ENCODE measurements around the gene ACE.

The ACE gene

DNA sequence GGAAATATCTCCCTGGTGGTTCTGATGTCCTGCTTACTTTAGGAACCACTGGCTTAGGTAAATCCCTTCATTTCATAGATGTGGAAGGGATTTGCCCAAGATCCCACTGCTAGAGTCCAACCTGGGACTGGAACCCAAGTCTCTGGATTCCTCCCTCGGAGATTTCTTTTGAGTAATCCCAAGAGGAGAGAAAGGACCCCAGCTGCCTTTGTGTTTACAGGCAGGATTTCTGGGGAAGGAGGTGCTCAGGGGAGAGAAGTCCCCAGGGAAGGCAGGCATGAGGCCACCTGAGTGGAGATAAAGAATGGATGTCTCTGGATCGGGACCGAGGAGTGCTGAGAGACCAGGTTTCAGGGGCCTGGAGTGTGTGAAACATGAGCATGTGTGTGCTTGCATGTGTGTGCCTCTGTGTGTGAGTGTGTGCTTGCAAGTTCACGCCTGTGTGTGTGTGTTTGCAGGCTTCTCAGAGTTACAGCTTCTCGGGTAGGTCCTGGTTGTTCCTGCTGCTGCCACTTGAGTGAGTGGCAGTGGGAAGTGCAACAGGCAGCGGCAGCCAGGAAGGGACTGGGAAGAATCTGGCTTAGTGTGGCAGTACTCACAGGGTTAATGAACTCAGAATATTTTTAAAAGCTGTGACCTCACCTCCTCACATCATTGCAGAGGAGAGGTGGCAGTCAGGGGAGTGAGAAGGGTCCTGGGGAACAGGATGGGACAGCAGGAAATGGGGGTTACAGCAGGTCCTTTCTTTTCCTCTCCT lies 48.5 kb downstream of the ACE start:
- no peak overlapping the region for H3K4me3 ChIP-seq (ENCODE audit: low read depth, low read length)
- TF ChIP-seq, protein P1, sequence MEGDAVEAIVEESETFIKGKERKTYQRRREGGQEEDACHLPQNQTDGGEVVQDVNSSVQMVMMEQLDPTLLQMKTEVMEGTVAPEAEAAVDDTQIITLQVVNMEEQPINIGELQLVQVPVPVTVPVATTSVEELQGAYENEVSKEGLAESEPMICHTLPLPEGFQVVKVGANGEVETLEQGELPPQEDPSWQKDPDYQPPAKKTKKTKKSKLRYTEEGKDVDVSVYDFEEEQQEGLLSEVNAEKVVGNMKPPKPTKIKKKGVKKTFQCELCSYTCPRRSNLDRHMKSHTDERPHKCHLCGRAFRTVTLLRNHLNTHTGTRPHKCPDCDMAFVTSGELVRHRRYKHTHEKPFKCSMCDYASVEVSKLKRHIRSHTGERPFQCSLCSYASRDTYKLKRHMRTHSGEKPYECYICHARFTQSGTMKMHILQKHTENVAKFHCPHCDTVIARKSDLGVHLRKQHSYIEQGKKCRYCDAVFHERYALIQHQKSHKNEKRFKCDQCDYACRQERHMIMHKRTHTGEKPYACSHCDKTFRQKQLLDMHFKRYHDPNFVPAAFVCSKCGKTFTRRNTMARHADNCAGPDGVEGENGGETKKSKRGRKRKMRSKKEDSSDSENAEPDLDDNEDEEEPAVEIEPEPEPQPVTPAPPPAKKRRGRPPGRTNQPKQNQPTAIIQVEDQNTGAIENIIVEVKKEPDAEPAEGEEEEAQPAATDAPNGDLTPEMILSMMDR (IDR thresholded peaks at IDR 0.05; ENCODE audit: low read depth, low read length, missing control alignments): no peak
- DNase-seq (ENCODE audit: low read depth): no peak
- in situ Hi-C loops (cut with HindIII; ENCODE audit: low sequenced_read_pairs): no loop called here

DNA sequence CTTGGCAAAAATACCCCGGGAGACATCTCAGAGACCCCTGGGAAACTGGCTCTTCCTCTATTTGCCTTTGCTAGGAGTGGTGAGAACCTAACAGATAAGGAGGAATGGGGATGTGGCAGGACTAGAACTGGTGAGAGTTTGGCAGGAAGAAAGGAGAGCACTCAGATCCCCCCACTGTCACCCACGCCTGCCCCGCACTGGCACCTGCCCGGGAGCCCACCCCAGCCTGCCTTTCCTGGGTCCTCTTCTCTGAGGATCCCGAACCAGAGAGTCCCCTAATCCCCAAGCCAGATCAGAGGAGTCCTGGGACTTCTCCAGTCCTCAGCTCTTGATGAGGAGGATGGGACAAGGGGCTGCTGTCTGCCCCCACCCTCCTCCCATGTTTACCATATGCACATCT lies 50.0 kb downstream of the ACE start:
- in situ Hi-C loops (cut with HindIII; ENCODE audit: low sequenced_read_pairs): no loop called here
- no peak for DNase-seq (ENCODE audit: low read depth)
- H3K4me3 ChIP-seq (ENCODE audit: low read depth, low read length): no peak overlapping the region
- TF ChIP-seq, protein P1 (IDR thresholded peaks at IDR 0.05; ENCODE audit: low read depth, low read length, missing control alignments): no peak

DNA sequence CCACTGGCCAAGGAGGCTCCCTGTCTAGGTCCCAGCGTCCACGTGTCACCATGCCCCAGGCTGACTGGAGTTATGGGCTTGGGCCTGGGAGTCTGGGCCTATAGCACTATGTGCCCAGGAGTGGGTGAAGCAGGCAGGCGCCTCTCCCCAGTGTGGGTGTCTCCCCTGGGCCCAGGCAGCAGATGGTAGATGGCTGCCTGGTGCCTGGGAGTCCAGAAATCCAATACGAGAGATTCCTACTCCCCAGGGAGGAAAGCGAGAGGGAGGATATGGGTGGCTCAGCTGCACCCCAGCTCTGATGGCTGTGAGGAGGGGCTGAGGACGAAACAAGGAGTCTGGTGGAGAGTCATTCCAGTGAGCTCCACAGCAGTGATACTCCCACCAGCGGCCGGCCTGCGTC lies 51.3 kb downstream of the ACE start:
- no peak overlapping the region for H3K4me3 ChIP-seq (ENCODE audit: low read depth, low read length)
- TF ChIP-seq, protein P1 (IDR thresholded peaks at IDR 0.05; ENCODE audit: low read depth, low read length, missing control alignments): no peak
- no peak for DNase-seq (ENCODE audit: low read depth)
- in situ Hi-C loops (cut with HindIII; ENCODE audit: low sequenced_read_pairs): no loop called here

DNA sequence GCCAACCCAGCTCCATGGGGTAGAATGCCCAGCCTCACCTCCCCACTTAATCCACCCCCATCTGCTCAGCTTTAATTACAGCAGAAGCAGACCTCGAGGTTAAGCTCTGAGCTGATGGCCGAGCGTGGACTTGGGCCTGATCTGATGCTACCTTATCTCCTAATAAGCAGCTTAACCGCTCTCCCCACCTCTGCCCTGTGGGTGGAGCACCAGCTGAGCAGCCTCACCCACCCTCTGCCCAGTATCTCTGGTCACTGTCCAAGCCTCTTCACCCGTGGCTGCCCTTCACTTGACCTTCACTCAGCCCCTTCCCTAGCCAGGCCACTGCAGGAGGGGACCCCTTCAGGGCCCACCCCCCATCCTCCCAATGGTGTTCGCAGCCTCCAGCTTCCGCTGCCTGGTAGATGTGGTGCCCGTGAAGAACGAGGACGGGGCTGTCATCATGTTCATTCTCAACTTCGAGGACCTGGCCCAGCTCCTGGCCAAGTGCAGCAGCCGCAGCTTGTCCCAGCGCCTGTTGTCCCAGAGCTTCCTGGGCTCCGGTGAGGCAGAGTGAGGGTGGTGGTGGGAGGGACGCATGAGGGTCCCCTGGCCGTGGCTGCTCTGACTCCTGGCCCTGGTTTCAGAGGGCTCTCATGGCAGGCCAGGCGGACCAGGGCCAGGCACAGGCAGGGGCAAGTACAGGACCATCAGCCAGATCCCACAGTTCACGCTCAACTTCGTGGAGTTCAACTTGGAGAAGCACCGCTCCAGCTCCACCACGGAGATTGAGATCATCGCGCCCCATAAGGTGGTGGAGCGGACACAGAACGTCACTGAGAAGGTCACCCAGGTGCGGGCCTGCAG lies 53.1 kb downstream of the ACE start:
- no peak overlapping the region for H3K4me3 ChIP-seq (ENCODE audit: low read depth, low read length)
- no peak for DNase-seq (ENCODE audit: low read depth)
- TF ChIP-seq, protein P1 (IDR thresholded peaks at IDR 0.05; ENCODE audit: low read depth, low read length, missing control alignments): no peak
- in situ Hi-C loops (cut with HindIII; ENCODE audit: low sequenced_read_pairs): no loop called here

DNA sequence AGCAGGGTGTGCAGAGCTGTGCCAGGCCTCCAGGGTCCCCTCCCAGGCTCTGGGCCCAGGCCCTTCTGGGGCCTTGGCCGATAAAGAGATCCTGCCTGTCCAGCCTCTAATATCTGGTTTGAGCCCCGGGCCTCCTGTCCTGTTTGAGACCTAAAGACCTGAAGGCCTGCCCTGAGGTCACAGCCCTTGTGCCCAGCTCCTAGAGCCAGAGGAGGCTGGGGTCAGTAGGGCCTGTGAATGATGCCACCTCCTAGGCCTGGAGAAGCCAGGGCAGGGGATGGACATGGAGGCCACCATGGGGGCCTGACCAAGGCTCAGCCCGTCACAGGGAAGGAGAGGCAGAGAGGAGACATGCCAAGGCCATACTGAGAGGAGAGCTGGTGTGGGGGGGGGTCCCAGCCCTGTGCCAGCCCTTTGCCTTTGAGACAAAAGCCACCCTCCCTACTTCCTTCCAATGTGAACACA lies 53.7 kb downstream of the ACE start:
- in situ Hi-C loops (cut with HindIII; ENCODE audit: low sequenced_read_pairs): no loop called here
- no peak overlapping the region for H3K4me3 ChIP-seq (ENCODE audit: low read depth, low read length)
- TF ChIP-seq, protein P1 (IDR thresholded peaks at IDR 0.05; ENCODE audit: low read depth, low read length, missing control alignments): no peak
- DNase-seq (ENCODE audit: low read depth): no peak

DNA sequence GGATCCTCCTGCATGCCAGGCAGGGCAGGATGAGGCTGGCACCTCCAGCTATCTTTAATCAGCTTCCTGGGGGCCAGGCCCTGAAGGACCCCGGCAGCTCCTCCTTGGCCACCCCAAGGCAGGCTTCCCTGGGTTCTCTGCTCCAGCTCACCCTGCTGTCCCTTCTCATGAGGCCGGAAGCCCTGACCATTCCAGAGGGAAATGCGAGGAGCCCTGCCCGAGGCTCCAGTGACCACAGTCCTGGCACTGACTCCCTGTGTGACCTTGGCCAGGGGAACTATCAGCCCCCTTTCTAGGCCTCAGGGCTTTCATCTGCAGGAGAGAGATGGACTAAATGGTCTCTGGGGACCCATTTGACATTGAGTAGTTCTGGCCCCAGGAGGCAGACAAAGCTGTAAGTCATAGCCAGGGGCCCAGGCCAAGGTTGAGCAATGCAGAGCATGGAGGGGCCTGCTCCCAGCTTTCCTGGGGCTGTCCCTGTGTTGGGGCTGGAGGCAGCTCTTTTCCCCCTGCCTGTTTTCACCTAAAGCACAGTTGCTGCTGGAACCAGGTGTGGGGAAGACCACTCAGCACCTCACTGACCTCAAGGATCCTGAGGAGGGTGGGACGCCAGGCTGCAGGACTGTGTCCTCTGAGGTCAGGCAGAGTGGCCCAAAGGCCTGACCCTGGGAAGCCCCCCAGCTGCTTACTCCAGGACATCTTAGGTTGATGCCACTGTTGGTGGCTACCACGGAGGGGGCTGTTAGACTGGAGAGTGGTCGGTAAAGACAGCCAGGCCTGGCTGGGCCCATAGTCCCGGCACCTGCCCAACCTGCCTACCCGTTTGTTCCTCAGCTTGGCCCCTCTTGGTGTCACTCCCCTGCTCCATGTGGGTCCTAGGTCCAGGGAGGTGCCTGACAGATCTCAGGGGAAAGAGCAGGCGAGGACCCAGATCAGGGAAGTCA lies 54.4 kb downstream of the ACE start:
- no peak for DNase-seq (ENCODE audit: low read depth)
- in situ Hi-C loops (cut with HindIII; ENCODE audit: low sequenced_read_pairs): no loop called here
- TF ChIP-seq, protein P1 (IDR thresholded peaks at IDR 0.05; ENCODE audit: low read depth, low read length, missing control alignments): no peak
- no peak overlapping the region for H3K4me3 ChIP-seq (ENCODE audit: low read depth, low read length)
